ENCODE results near the gene CERS2. TPM values are rescaled to one million over a fixed set of nuclear protein-coding genes. Genes with fewer than 3 reads are reported as not detected.

CERS2 gene
- total and polyA plus RNA-seq, 7 donors: 29.8 to 61.0 (median 46.0) TPM

DNA sequence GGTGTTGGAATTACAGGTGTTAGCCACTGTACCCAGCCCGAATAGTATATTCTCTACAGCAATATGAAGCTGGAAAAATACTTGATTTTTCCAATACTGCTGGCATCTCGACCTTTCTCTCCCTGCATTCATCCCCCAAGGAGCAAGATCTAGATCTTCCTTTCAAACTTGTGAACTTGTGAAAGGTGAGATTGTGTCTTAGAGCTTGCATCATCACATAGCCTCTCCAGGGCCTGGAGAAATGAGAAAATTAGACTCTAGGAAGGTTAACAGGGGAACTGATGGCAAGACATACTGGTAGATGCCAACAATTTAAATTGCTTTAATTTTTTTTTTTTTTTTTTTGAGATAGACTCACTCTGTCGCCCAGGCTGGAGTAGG lies 35.7 kb upstream of the CERS2 start:
- ATAC-seq (no peak), DNase-seq (no peak)
- Histone ChIP-seq H3K27me3 (ENCODE audit: insufficient read depth in 3 of 3, low read length in 2 of 3) (no peaks in the 10 kb centered on the region), H3K4me1 (peaks cover 31% of the 10 kb centered on the region), H3K36me3 (ENCODE audit: insufficient read depth in 1 of 2, low read depth in 1 of 2) (peaks cover 0 to 16% of the 10 kb centered on the region in 2 donors), H3K9me3 (no peaks in the 10 kb centered on the region), H3K4me3 (peak overlapping the region; percentile 22), H3K27ac (no peak overlapping the region)
- whole genome bisulfite sequencing, 3 donors: 90 to 92% (median 90%) methylated on average over 3 of the region's 3 CpGs
- intact Hi-C loops (cut with DNase I): no loop called here
- TF ChIP-seq, protein P1, sequence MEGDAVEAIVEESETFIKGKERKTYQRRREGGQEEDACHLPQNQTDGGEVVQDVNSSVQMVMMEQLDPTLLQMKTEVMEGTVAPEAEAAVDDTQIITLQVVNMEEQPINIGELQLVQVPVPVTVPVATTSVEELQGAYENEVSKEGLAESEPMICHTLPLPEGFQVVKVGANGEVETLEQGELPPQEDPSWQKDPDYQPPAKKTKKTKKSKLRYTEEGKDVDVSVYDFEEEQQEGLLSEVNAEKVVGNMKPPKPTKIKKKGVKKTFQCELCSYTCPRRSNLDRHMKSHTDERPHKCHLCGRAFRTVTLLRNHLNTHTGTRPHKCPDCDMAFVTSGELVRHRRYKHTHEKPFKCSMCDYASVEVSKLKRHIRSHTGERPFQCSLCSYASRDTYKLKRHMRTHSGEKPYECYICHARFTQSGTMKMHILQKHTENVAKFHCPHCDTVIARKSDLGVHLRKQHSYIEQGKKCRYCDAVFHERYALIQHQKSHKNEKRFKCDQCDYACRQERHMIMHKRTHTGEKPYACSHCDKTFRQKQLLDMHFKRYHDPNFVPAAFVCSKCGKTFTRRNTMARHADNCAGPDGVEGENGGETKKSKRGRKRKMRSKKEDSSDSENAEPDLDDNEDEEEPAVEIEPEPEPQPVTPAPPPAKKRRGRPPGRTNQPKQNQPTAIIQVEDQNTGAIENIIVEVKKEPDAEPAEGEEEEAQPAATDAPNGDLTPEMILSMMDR (IDR thresholded peaks at IDR 0.05): no peak

DNA sequence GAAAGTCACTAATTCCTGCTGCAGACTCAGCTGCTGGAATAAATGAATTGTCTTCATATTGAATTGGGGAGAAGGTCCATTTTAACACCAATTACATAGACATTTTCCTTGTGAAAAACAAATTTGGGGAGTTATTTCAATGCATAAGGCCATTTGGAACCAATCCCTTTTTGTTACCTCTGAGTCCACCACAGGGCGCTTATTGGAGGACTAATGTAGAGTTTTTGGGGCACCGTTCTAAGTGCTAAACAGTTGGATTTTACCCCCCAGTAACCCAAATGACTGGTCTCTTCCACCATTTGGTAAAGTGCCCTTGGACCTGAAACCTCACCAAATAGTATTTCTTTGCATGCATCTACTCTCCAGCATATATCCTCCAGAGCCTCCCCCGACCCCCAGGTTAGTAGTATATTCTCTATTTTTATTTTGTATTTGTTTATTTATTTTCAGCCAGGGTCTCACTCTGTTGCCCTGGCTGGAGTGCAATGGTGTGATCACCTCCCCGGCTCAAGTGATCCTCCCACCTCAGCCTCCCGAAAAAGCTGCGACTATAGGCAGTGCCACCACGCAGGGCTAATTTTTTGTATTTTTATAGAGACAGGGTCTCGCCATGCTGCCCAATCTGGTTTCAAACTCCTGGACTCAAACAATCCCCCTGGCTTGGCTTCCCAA lies 35.2 kb upstream of the CERS2 start:
- no peak for DNase-seq
- 97% methylated on average over 8 of the region's 8 CpGs for WGBS, 3 donors
- intact Hi-C loops (cut with DNase I): no loop called here
- Histone ChIP-seq H3K9me3 (no peaks in the 10 kb centered on the region), H3K4me3 (peak overlapping the region; percentile 75), H3K36me3 (ENCODE audit: insufficient read depth in 1 of 2, low read depth in 1 of 2) (peaks cover 0 to 16% of the 10 kb centered on the region in 2 donors), H3K27ac (peak overlapping the region; percentile 89), H3K4me1 (peaks cover 37% of the 10 kb centered on the region), H3K27me3 (ENCODE audit: insufficient read depth in 3 of 3, low read length in 2 of 3) (no peaks in the 10 kb centered on the region)
- no peak for ATAC-seq
- TF ChIP-seq, protein P1 (IDR thresholded peaks at IDR 0.05): no peak

DNA sequence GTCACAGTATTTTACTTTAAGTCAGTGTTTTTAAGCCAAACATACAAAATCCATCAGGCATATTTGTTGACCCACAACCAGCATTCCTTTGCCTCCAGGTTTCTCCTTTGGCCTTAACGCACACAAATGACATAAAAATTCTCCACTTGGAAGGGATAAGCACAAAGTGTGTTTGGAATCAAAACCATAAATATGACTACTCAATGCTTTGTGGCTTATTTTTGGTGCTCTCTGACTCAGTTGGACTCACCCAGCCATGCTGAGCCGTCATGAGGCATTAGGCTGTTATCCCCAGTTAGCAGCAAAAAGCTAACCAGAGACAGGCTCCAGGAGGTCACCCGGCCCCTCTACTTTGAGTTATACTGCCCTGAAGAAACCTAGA lies 34.6 kb upstream of the CERS2 start:
- ATAC-seq: no peak
- intact Hi-C loops (cut with DNase I): no loop called here
- WGBS, 3 donors: 38 to 61% (median 44%) methylated on average over 3 of the region's 3 CpGs
- TF ChIP-seq, protein P1 (IDR thresholded peaks at IDR 0.05): no peak
- DNase-seq: no peak
- H3K36me3 ChIP-seq (ENCODE audit: insufficient read depth in 1 of 2, low read depth in 1 of 2): peaks cover 0 to 16% of the 10 kb centered on the region in 2 donors
- peak overlapping the region; percentile 89 for H3K27ac ChIP-seq
- H3K4me3 ChIP-seq: peak overlapping the region; percentile 75
- H3K9me3 ChIP-seq: no peaks in the 10 kb centered on the region
- no peaks in the 10 kb centered on the region for H3K27me3 ChIP-seq (ENCODE audit: insufficient read depth in 3 of 3, low read length in 2 of 3)
- peaks cover 43% of the 10 kb centered on the region for H3K4me1 ChIP-seq

DNA sequence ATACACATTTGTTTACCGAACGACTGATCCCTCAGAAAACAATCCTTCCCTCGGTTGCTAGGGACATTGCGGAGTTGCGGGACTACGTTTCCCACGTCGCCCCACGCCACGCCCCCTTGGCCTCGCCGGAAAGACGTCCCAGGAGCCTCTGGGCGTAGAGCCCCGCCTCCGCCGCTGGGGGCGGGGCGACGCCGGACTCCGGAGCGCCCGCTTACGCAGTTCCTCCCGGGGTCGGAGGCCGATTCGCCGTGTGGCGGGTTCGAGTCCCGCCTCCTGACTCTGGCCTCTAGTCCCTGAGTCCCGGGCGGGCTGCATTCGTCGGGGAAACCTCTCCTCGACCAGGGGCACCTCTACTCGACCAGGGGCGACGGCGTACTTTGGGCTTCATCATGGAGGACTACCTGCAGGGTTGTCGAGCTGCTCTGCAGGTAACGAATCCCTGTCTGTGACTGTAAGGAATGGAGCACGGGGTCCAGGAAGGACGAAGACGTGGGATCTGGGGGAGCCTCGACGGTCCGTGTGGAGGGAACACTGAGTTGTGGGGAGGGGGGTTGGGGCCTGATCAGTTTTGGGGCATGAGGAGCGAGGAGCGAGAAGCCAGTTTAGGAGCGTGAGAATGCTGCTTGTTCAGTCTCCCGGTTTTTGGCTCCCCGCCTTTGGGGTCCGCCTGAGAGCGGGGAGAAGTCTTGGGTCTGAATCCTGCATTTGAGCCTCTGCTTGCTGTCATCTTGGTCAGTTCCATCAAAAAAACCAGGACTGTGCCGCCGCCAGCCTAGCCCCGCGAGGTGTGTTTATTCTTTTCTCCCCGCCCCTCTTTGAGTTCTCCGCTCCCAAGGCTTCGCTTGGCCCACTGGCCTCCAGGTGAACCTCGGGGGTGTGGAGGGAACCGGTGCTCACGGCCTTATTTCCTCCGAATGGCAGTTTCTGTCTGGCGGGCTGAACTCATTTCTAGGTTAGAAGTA lies 33.9 kb upstream of the CERS2 start, which contains the start of gene PRUNE1:
TSS of gene PRUNE1 (plus strand) at position 206 of the 962 bp plus-strand sequence. CDS start at position 390, 184 bp downstream.
- peaks cover 49% of the 10 kb centered on the region for H3K4me1 ChIP-seq
- H3K36me3 ChIP-seq (ENCODE audit: insufficient read depth in 1 of 2, low read depth in 1 of 2): peaks cover 0 to 10% of the 10 kb centered on the region in 2 donors
- H3K9me3 ChIP-seq: no peaks in the 10 kb centered on the region
- WGBS, 3 donors: 1% methylated on average over 64 to 69 of the region's 69 CpGs
- H3K27me3 ChIP-seq (ENCODE audit: insufficient read depth in 3 of 3, low read length in 2 of 3): no peaks in the 10 kb centered on the region
- intact Hi-C loops (cut with DNase I): no loop called here
- DNase-seq (peak; percentile 97 to 99), ATAC-seq (peak; percentile 92 to 96 (median 93))
- H3K27ac ChIP-seq: peak within 1 kb of the TSS; percentile 89
- H3K4me3 ChIP-seq: peak within 1 kb of the TSS; percentile 75
- TF ChIP-seq, protein P1 (IDR thresholded peaks at IDR 0.05): no peak
